ENCODE data around the gene HHIPL1. TPM values are rescaled to one million over a fixed set of nuclear protein-coding genes. Genes with fewer than 3 reads are reported as not detected.
"Not testable (repeated sequence)": the region's sequence is repeated elsewhere in the genome, so short reads cannot be mapped to it uniquely, and the experiment has no call there.

The HHIPL1 gene
- total RNA-seq, 2 donors from 2014 or later = under 0.01 to 0.26 TPM

DNA sequence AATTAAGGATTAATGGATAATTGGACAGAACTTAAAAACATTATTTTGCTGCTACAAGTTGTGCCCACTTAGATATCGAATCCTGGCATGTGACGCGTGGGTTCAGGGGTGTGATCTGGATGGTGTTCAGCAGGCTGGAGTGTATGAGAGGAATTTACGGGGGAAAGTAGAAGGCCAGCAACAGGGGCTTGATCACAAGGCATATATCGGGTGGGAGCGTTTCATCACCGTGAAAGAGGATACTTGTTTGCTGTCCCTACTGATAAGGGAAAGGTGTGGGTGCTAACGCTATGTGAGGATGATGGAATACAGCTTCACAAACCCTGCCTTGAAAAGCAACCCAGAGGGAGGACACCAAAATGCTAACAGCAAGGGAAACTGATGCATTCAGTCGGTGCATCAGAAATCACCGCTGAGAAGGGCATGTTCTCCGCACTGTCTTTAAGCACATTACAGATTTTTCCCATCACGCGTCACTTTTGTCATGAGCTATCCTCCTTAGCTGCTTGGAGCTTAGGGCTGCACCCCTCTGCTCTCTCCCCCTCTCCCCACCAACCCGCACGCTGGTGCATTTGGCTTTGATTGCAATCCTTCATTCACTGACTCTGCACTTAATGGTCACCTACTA is 13.4 kb downstream of the HHIPL1 start:
- no peak for DNase-seq
- H3K27me3 ChIP-seq = peaks cover 0 to 4% of the 10 kb centered on the region in 2 donors
- intact Hi-C loops (cut with DNase I) = no loop called here
- 45 to 55% methylated on average over 15 of the region's 15 CpGs for WGBS, 2 donors
- no peak overlapping the region for H3K4me3 ChIP-seq
- ATAC-seq = no peak
- no peaks in the 10 kb centered on the region for H3K36me3 ChIP-seq (replicated peaks in 1 of 2; ENCODE audit: insufficient read depth in 1 of 2, low read depth in 2 of 2)
- no peaks in the 10 kb centered on the region for H3K9me3 ChIP-seq
- no peak overlapping the region for H3K27ac ChIP-seq
- TF ChIP-seq, protein P1, sequence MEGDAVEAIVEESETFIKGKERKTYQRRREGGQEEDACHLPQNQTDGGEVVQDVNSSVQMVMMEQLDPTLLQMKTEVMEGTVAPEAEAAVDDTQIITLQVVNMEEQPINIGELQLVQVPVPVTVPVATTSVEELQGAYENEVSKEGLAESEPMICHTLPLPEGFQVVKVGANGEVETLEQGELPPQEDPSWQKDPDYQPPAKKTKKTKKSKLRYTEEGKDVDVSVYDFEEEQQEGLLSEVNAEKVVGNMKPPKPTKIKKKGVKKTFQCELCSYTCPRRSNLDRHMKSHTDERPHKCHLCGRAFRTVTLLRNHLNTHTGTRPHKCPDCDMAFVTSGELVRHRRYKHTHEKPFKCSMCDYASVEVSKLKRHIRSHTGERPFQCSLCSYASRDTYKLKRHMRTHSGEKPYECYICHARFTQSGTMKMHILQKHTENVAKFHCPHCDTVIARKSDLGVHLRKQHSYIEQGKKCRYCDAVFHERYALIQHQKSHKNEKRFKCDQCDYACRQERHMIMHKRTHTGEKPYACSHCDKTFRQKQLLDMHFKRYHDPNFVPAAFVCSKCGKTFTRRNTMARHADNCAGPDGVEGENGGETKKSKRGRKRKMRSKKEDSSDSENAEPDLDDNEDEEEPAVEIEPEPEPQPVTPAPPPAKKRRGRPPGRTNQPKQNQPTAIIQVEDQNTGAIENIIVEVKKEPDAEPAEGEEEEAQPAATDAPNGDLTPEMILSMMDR (IDR thresholded peaks at IDR 0.05) = no peak
- TF ChIP-seq POLR2A (IDR thresholded peaks at IDR 0.05) = no peak
- H3K4me1 ChIP-seq = peaks cover 8% of the 10 kb centered on the region

DNA sequence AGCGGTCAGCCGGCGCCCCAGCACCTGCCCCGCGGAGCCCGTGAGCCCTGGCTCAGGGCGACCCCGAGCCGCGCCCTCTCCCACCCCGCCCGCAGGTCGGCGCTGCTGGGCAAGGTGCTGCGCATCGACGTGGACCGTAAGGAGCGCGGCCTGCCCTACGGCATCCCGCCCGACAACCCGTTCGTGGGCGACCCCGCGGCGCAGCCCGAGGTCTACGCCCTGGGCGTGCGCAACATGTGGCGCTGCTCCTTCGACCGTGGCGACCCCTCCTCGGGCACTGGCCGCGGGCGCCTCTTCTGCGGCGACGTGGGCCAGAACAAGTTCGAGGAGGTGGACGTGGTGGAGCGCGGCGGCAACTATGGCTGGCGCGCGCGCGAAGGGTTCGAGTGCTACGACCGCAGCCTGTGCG is 14.4 kb downstream of the HHIPL1 start:
- TF ChIP-seq POLR2A (IDR thresholded peaks at IDR 0.05) = no peak
- TF ChIP-seq, protein P1 (IDR thresholded peaks at IDR 0.05) = peak in 1 of 7 experiments; percentile 3
- ATAC-seq = peak; percentile 33
- Histone ChIP-seq H3K36me3 (replicated peaks in 1 of 2; ENCODE audit: insufficient read depth in 1 of 2, low read depth in 2 of 2) (no peaks in the 10 kb centered on the region), H3K4me3 (no peak overlapping the region), H3K9me3 (no peaks in the 10 kb centered on the region), H3K27me3 (peaks cover 0 to 4% of the 10 kb centered on the region in 2 donors), H3K27ac (no peak overlapping the region), H3K4me1 (peaks cover 5% of the 10 kb centered on the region)
- intact Hi-C loops (cut with DNase I) = no loop called here
- DNase-seq = no peak
- WGBS, 2 donors = 7 to 29% methylated on average over 5 to 12 of the region's 58 CpGs

DNA sequence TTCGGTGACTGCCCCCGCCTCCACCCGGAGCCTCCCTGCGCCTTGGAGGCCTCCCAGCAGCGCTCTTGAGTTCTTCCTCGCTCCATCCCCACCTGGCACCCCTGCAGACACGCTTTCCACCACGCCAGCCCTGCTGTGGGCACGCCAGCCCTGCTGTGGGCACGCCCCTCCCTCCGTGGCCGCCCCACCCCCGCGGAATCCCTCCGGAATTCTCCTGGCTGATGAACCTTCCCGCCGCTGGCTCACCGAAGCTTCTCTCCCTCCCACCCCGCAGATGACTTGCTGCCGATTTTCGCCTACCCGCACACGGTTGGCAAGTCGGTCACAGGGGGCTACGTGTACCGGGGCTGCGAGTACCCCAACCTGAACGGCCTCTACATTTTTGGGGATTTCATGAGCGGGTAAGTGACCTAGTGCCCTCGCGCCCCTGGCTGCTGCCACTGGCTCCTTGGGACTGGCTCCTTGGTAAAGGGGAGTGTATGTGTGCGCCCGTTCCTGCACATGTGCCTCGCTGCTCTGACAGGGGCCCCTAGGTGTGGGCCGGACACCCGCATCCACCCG is 15.2 kb downstream of the HHIPL1 start:
- ATAC-seq (no peak), DNase-seq (no peak)
- H3K36me3 ChIP-seq (replicated peaks in 1 of 2; ENCODE audit: insufficient read depth in 1 of 2, low read depth in 2 of 2) = no peaks in the 10 kb centered on the region
- no peak for TF ChIP-seq POLR2A (IDR thresholded peaks at IDR 0.05)
- TF ChIP-seq, protein P1 (IDR thresholded peaks at IDR 0.05) = no peak
- peaks cover 0 to 4% of the 10 kb centered on the region in 2 donors for H3K27me3 ChIP-seq
- H3K27ac ChIP-seq = no peak overlapping the region
- H3K4me3 ChIP-seq = no peak overlapping the region
- H3K9me3 ChIP-seq = no peaks in the 10 kb centered on the region
- peaks cover 3% of the 10 kb centered on the region for H3K4me1 ChIP-seq
- intact Hi-C loops (cut with DNase I) = no loop called here
- 20 to 28% methylated on average over 16 to 33 of the region's 37 CpGs for WGBS, 2 donors

DNA sequence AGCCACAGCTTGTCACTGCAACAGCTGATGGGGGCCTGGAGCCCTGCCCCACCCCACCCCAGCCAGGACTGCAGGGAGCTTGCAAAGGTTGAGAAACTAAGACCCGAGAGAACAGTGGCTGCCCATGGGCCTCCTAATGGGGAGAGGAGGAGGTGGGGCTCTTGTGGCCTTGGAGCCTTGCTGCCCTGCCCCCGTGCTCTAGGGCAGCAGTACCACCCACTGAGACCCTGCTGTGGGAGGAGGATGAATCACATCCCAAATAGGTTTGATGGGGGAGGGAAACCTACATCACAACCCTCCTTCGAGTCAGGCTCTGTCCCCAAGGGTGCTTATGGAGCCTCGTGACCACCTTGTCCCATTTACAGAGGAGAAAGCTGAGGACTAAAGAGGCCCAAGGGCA is 15.9 kb downstream of the HHIPL1 start:
- 77% methylated on average over 4 of the region's 4 CpGs; no CpG with 5 or more reads in 1 of the 2 donors for WGBS, 2 donors

DNA sequence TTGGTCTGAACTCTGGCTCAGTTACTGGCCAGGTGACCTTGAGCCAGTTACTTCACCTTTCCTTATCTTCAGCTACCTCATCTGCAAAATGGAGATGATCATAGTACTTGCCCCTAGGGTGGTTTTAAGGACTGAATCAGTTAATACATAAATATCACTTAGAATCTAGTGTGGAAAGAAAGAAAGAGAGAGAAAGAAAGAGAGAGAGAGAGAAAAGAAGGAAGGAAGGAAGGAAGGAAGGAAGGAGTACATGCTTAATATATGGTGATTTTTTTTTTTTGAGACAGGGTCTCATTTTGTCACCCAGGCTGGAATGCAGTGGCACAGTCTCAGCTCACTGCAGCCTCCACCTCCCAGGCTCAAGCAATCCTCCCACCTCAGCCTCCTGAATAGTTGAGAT is 16.3 kb downstream of the HHIPL1 start:
- H3K36me3 ChIP-seq (replicated peaks in 1 of 2; ENCODE audit: insufficient read depth in 1 of 2, low read depth in 2 of 2); H3K4me3 ChIP-seq; ATAC-seq; H3K4me1 ChIP-seq; H3K9me3 ChIP-seq; DNase-seq; H3K27me3 ChIP-seq; intact Hi-C loops (cut with DNase I); H3K27ac ChIP-seq: not testable (repeated sequence)

More for the DNA sequence above, 15.9 kb downstream of the HHIPL1 start:
- no peak overlapping the region for H3K27ac ChIP-seq
- H3K27me3 ChIP-seq = peaks cover 0 to 4% of the 10 kb centered on the region in 2 donors
- no peak for DNase-seq
- no peak overlapping the region for H3K4me3 ChIP-seq
- no peak for ATAC-seq
- no peaks in the 10 kb centered on the region for H3K9me3 ChIP-seq
- intact Hi-C loops (cut with DNase I) = no loop called here
- H3K36me3 ChIP-seq (replicated peaks in 1 of 2; ENCODE audit: insufficient read depth in 1 of 2, low read depth in 2 of 2) = no peaks in the 10 kb centered on the region
- H3K4me1 ChIP-seq = peaks cover 3% of the 10 kb centered on the region
- TF ChIP-seq, protein P1 (IDR thresholded peaks at IDR 0.05) = no peak
- no peak for TF ChIP-seq POLR2A (IDR thresholded peaks at IDR 0.05)
